Vagina (tissue), 2 donors: ENCODE data around the gene ZSCAN9. TPM values are rescaled to one million over a fixed set of nuclear protein-coding genes. Genes with fewer than 3 reads are reported as not detected.
A peak's percentile ranks its signal among the peaks of the same experiment; 100 is the strongest.

Experiments used
- DNase-seq, 2 donors: peaks; one replicate each; pipeline ENCODE4 v3.0.0-alpha.2; 2017; ENCODE audit errors: extremely low spot score in 2 of 2
- H3K27ac ChIP-seq: fragments of 200-600 bp; sonication (generic); one replicate; pipeline ENCODE4 v1.5.1; 2019
- H3K27me3 ChIP-seq: fragments of 200-600 bp; sonication (generic); one replicate; pipeline ENCODE4 v1.5.1; 2019
- H3K36me3 ChIP-seq, 2 donors: fragments of 200-600 bp; sonication (generic); one replicate each; pipeline ENCODE4 v1.5.1; 2017 to 2019
- H3K4me1 ChIP-seq: fragments of 200-600 bp; sonication (generic); one replicate; pipeline ENCODE4 v1.5.1; 2019
- H3K4me3 ChIP-seq, 2 donors: fragments of 200-600 bp; sonication (generic); 1 replicate in 1 of 2; 2 replicates in 1 of 2; pipeline ENCODE4 v1.5.1; 2016 to 2019
- H3K9me3 ChIP-seq: fragments of 200-600 bp; sonication (generic); one replicate; pipeline ENCODE4 v1.5.1; 2019
- CTCF ChIP-seq, 3 experiments: fragments of 450-650 bp in 2 of 3; fragments of 200-600 bp in 1 of 3; sonication (generic) in 1 of 3; IDR thresholded peaks; one replicate each; pipeline ENCODE4 v1.5.1; 2017 to 2019; ENCODE audit warnings: antibody characterized with exemption in 3 of 3, mild to moderate bottlenecking in 2 of 3, moderate library complexity in 2 of 3
- POLR2A ChIP-seq, 2 donors: fragments of 450-650 bp; IDR thresholded peaks; one replicate each; pipeline ENCODE4 v1.6.1; 2017; ENCODE audit warnings: antibody characterized with exemption in 2 of 2, mild to moderate bottlenecking in 2 of 2, moderate library complexity in 2 of 2
- POLR2AphosphoS5 ChIP-seq, 2 donors: sonication (generic); formaldehyde crosslinking; IDR thresholded peaks; one replicate each; pipeline ENCODE4 v1.9.0; 2017; ENCODE audit warnings: antibody characterized with exemption in 2 of 2, mild to moderate bottlenecking in 2 of 2, low read depth in 1 of 2; ENCODE audit not compliant: insufficient read depth in 1 of 2
- intact Hi-C: fragments of 100-400 bp; cut with DNase I; formaldehyde crosslinking; loops from one replicate; pipeline ENCODE4 v1.15.1; 2023
- total RNA-seq: library from RNA; depleted of rRNA; stranded (reverse); fragments of >200 nt; gene quantifications from one replicate; pipeline ENCODE4 v1.2.3, GENCODE V29; 2016

ZSCAN9 gene
- total RNA-seq, 1 donor from 2014 or later, result 11.3 TPM

- H3K4me3 ChIP-seq, result peak overlapping the region; percentile 68 to 76
- no peak for DNase-seq
- TF ChIP-seq POLR2A (IDR thresholded peaks at IDR 0.05), result no peak
- no peak for TF ChIP-seq CTCF (IDR thresholded peaks at IDR 0.05)
- no peak for TF ChIP-seq POLR2AphosphoS5 (IDR thresholded peaks at IDR 0.05; ENCODE audit: insufficient read depth in 1 of 2, low read depth in 1 of 2)
- H3K4me1 ChIP-seq, result no peaks in the 10 kb centered on the region
- H3K27ac ChIP-seq, result no peak overlapping the region
- intact Hi-C loops, result no loop called here
- H3K36me3 ChIP-seq, result peaks cover 0 to 27% of the 10 kb centered on the region in 2 donors
- H3K27me3 ChIP-seq, result no peaks in the 10 kb centered on the region
- H3K9me3 ChIP-seq, result no peaks in the 10 kb centered on the region
Observed at GRCh38 chr6:28280595-28281287, 55.7 kb downstream of the ZSCAN9 start.

GRCh38 chr6:28281288-28282064, 56.4 kb downstream of the ZSCAN9 start, which contains the start of gene PGBD1:
Gene PGBD1 (plus strand): TSS chr6:28281572. CDS start chr6:28283814, 2,242 bp downstream.
- Histone ChIP-seq H3K36me3 (peaks cover 0 to 20% of the 10 kb centered on the region in 2 donors), H3K4me1 (no peaks in the 10 kb centered on the region), H3K27me3 (no peaks in the 10 kb centered on the region), H3K27ac (peak within 1 kb of the TSS; percentile 51), H3K9me3 (no peaks in the 10 kb centered on the region), H3K4me3 (peak within 1 kb of the TSS; percentile 68 to 76)
- no peak for DNase-seq
- TF ChIP-seq POLR2AphosphoS5 (IDR thresholded peaks at IDR 0.05; ENCODE audit: insufficient read depth in 1 of 2, low read depth in 1 of 2) (peak in 1 of 2 donors; percentile 19), CTCF (IDR thresholded peaks at IDR 0.05) (no peak), POLR2A (IDR thresholded peaks at IDR 0.05) (no peak)
- intact Hi-C loops, result no loop called here

- Histone ChIP-seq H3K27ac (no peak overlapping the region), H3K27me3 (no peaks in the 10 kb centered on the region), H3K4me3 (no peak overlapping the region), H3K4me1 (no peaks in the 10 kb centered on the region), H3K36me3 (peaks cover 0 to 23% of the 10 kb centered on the region in 2 donors), H3K9me3 (no peaks in the 10 kb centered on the region)
- intact Hi-C loops, result no loop called here
- TF ChIP-seq CTCF (IDR thresholded peaks at IDR 0.05) (no peak), POLR2A (IDR thresholded peaks at IDR 0.05) (no peak), POLR2AphosphoS5 (IDR thresholded peaks at IDR 0.05; ENCODE audit: insufficient read depth in 1 of 2, low read depth in 1 of 2) (no peak)
- DNase-seq, result no peak
Observed at GRCh38 chr6:28282926-28283325, 57.9 kb downstream of the ZSCAN9 start.

Other genes starting within 250 kb of the ZSCAN9 start
- 3.7 TPM for gene ZNF165, start 144.7 kb upstream of the ZSCAN9 start, total RNA-seq
- gene ZSCAN16, start 100.7 kb upstream of the ZSCAN9 start, total RNA-seq, result 1.2 TPM
- 14.5 TPM for gene ZKSCAN8, start 83.4 kb upstream of the ZSCAN9 start, total RNA-seq
- 5.9 TPM for gene ZKSCAN4, start 27.0 kb downstream of the ZSCAN9 start, total RNA-seq
- not detected for gene NKAPL, start 34.0 kb downstream of the ZSCAN9 start, total RNA-seq
- gene ZSCAN26, start 41.9 kb downstream of the ZSCAN9 start, total RNA-seq, result 18.7 TPM
- gene PGBD1, start 56.3 kb downstream of the ZSCAN9 start, total RNA-seq, result 5.2 TPM
- gene ZSCAN31, start 110.9 kb downstream of the ZSCAN9 start, total RNA-seq, result 11.3 TPM
- gene ZKSCAN3, start 124.7 kb downstream of the ZSCAN9 start, total RNA-seq, result 2.9 TPM
- 5.9 TPM for gene ZSCAN12, start 174.5 kb downstream of the ZSCAN9 start, total RNA-seq
- gene ZSCAN23, start 218.2 kb downstream of the ZSCAN9 start, total RNA-seq, result 0.98 TPM